H1 (cell line): ENCODE measurements around the gene MSI2. TPM values are rescaled to one million over a fixed set of nuclear protein-coding genes. Genes with fewer than 3 reads are reported as not detected.

ENCODE experiments used
- CTCF ChIA-PET: fragments of 300-600 bp; sonication (Branson Sonifier 250); formaldehyde crosslinking; loops from one replicate; lab custom pipeline; 2021; ENCODE audit not compliant: partially characterized antibody; lab: Charles Lee
- POLR2A ChIA-PET: fragments of 300-600 bp; sonication (Branson Sonifier 250); formaldehyde crosslinking; loops from one replicate; lab custom pipeline; 2021; ENCODE audit warnings: inconsistent platforms; ENCODE audit not compliant: partially characterized antibody; lab: Charles Lee
- DNase-seq, 2 experiments: peaks; one replicate each; pipeline versions ENCODE4 v3.0.0 to v3.0.0-alpha.2; 2010 to 2022; ENCODE audit warnings: low spot score in 2 of 2, low read depth in 1 of 2, mixed read lengths in 1 of 2
- FAIRE-seq: peaks from 2 replicates; lab custom pipeline; 2011; peaks lifted over from hg19 to GRCh38; lab: Jason Lieb, UNC
- H2AFZ ChIP-seq: 2 replicates; pipeline ENCODE4 v1.8.1; 2012; ENCODE audit warnings: low read length, inconsistent platforms
- H2AK5ac ChIP-seq: 2 replicates; pipeline ENCODE4 v1.6.1; 2013; ENCODE audit warnings: low read depth, low read length
- H2BK120ac ChIP-seq: replicated peaks from 2 replicates; pipeline ENCODE3; 2013; ENCODE audit warnings: low read depth, low read length, inconsistent platforms
- H2BK12ac ChIP-seq: 2 replicates; pipeline ENCODE4 v1.6.1; 2013; ENCODE audit warnings: low read depth, low read length
- H2BK15ac ChIP-seq: 2 replicates; pipeline ENCODE4 v1.6.1; 2013; ENCODE audit warnings: low read length
- H2BK20ac ChIP-seq: 2 replicates; pipeline ENCODE4 v1.6.1; 2013; ENCODE audit warnings: low read length
- H2BK5ac ChIP-seq: 2 replicates; pipeline ENCODE4 v1.6.1; 2013; ENCODE audit warnings: low read depth, low read length
- H3K14ac ChIP-seq: 2 replicates; pipeline ENCODE4 v1.6.1; 2013; ENCODE audit warnings: inconsistent platforms; ENCODE audit not compliant: insufficient read length
- H3K18ac ChIP-seq: 2 replicates; pipeline ENCODE4 v1.6.1; 2013; ENCODE audit warnings: low read length; ENCODE audit errors: extremely low read depth
- H3K23ac ChIP-seq: 2 replicates; pipeline ENCODE4 v1.6.1; 2013; ENCODE audit warnings: inconsistent platforms; ENCODE audit not compliant: insufficient read length
- H3K23me2 ChIP-seq: 2 replicates; pipeline ENCODE4 v1.6.1; 2013; ENCODE audit warnings: low read depth, low read length
- H3K27ac ChIP-seq: 2 replicates; pipeline ENCODE4 v1.6.1; 2011; ENCODE audit warnings: low read depth, low read length, inconsistent platforms
- H3K27me3 ChIP-seq, 4 experiments: replicated peaks in 1 of 4; 1 replicate in 1 of 4; 2 replicates in 3 of 4; pipeline versions ENCODE4 v1.6.1 to v1.8.1; 2011 to 2013; ENCODE audit warnings: low read length in 3 of 4, mild to moderate bottlenecking in 3 of 4, inconsistent platforms in 2 of 4, mixed read lengths in 2 of 4, moderate library complexity in 1 of 4; ENCODE audit not compliant: control insufficient read depth in 3 of 4, insufficient read depth in 3 of 4; ENCODE audit errors: extremely low read depth in 1 of 4
- H3K36me3 ChIP-seq, 4 experiments: 2 replicates each; pipeline versions ENCODE4 v1.6.1 to v1.8.1; 2011 to 2013; ENCODE audit warnings: mild to moderate bottlenecking in 4 of 4, low read length in 3 of 4, moderate library complexity in 2 of 4, control low read depth in 1 of 4, inconsistent platforms in 1 of 4; ENCODE audit not compliant: insufficient read depth in 4 of 4, control insufficient read depth in 2 of 4
- H3K4ac ChIP-seq: replicated peaks from 2 replicates; pipeline ENCODE3; 2013; ENCODE audit warnings: low read length, low read depth, mixed read lengths, inconsistent platforms; ENCODE audit not compliant: insufficient read length
- H3K4me1 ChIP-seq, 4 experiments: replicated peaks in 1 of 4; 1 replicate in 1 of 4; 2 replicates in 3 of 4; pipeline versions ENCODE4 v1.6.1 to v1.8.1; 2011 to 2013; ENCODE audit warnings: low read length in 3 of 4, inconsistent platforms in 2 of 4, mixed read lengths in 1 of 4; ENCODE audit not compliant: insufficient read depth in 4 of 4, control insufficient read depth in 3 of 4
- H3K4me2 ChIP-seq, 2 experiments: 2 replicates each; pipeline versions ENCODE4 v1.6.1 to v1.8.1; 2011 to 2013; ENCODE audit warnings: low read depth in 2 of 2, low read length in 2 of 2, control low read depth in 1 of 2, inconsistent platforms in 1 of 2, mild to moderate bottlenecking in 1 of 2; ENCODE audit not compliant: insufficient read depth in 1 of 2
- H3K4me3 ChIP-seq, 4 experiments: fragments of 200-600, 300-600 bp in 1 of 4; sonication (generic), shearing (Covaris generic), sonication (Bioruptor Twin) in 1 of 4; 2 replicates each; pipeline versions ENCODE4 v1.5.1 to v1.8.1; 2011 to 2016; ENCODE audit warnings: low read length in 4 of 4, low read depth in 3 of 4, control low read depth in 2 of 4, inconsistent platforms in 2 of 4, mild to moderate bottlenecking in 2 of 4, mixed read lengths in 1 of 4, moderate library complexity in 1 of 4; ENCODE audit not compliant: insufficient read depth in 2 of 4; ENCODE audit errors: extremely low read depth in 1 of 4
- H3K56ac ChIP-seq: replicated peaks from 2 replicates; pipeline ENCODE3; 2013; ENCODE audit warnings: low read depth, mild to moderate bottlenecking, mixed read lengths, low read length, inconsistent platforms; ENCODE audit not compliant: insufficient read length
- H3K79me1 ChIP-seq: 2 replicates; pipeline ENCODE4 v1.6.1; 2013; ENCODE audit warnings: low read depth, low read length, control low read depth
- H3K79me2 ChIP-seq, 2 experiments: 2 replicates each; pipeline versions ENCODE4 v1.6.1 to v1.8.1; 2012 to 2013; ENCODE audit warnings: low read length in 2 of 2, mild to moderate bottlenecking in 2 of 2, inconsistent platforms in 1 of 2; ENCODE audit not compliant: insufficient read depth in 2 of 2, control insufficient read depth in 1 of 2
- H3K9ac ChIP-seq, 4 experiments: replicated peaks in 1 of 4; 1 replicate in 1 of 4; 2 replicates in 3 of 4; pipeline versions ENCODE4 v1.6.1 to v1.8.1; 2011 to 2013; ENCODE audit warnings: low read depth in 3 of 4, low read length in 3 of 4, control low read depth in 2 of 4, mild to moderate bottlenecking in 2 of 4, moderate library complexity in 2 of 4, inconsistent platforms in 1 of 4; ENCODE audit errors: extremely low read depth in 1 of 4
- H3K9me3 ChIP-seq, 2 experiments: 2 replicates each; pipeline versions ENCODE4 v1.6.1 to v1.8.1; 2012 to 2013; ENCODE audit warnings: mild to moderate bottlenecking in 2 of 2, moderate library complexity in 2 of 2, control low read depth in 1 of 2, inconsistent platforms in 1 of 2, low read depth in 1 of 2, low read length in 1 of 2, mixed read lengths in 1 of 2; ENCODE audit not compliant: insufficient read depth in 2 of 2
- H4K20me1 ChIP-seq, 2 experiments: replicated peaks in 1 of 2; 2 replicates each; pipeline versions ENCODE3 to v1.8.1; 2011 to 2013; ENCODE audit warnings: inconsistent platforms in 2 of 2, low read length in 2 of 2, mild to moderate bottlenecking in 1 of 2; ENCODE audit not compliant: insufficient read depth in 2 of 2, control insufficient read depth in 1 of 2
- H4K5ac ChIP-seq: 2 replicates; pipeline ENCODE4 v1.6.1; 2013; ENCODE audit warnings: low read length, low read depth, mixed read lengths, inconsistent platforms; ENCODE audit not compliant: insufficient read length
- H4K8ac ChIP-seq: 2 replicates; pipeline ENCODE4 v1.8.0; 2013; ENCODE audit warnings: mild to moderate bottlenecking, moderate library complexity, low read length, inconsistent platforms; ENCODE audit not compliant: insufficient read depth; ENCODE audit errors: extremely low read depth
- H4K91ac ChIP-seq: replicated peaks from 2 replicates; pipeline ENCODE3; 2013; ENCODE audit warnings: low read length, mixed read lengths, inconsistent platforms; ENCODE audit not compliant: insufficient read length
- ASH2L ChIP-seq: fragments of 200-600, 300-600 bp; sonication (generic); IDR thresholded peaks from one replicate; pipeline ENCODE4 v1.7.1; 2017; ENCODE audit warnings: low read length
- CHD1 ChIP-seq: IDR thresholded peaks from 2 replicates; pipeline ENCODE4 v1.6.1; 2012; ENCODE audit warnings: low read depth, low read length, improper control_type of control experiment
- EGR1 ChIP-seq: IDR thresholded peaks from 2 replicates; pipeline ENCODE4 v1.6.1; 2011; ENCODE audit warnings: low read depth, low read length, borderline replicate concordance
- GABPA ChIP-seq: IDR thresholded peaks from 2 replicates; pipeline ENCODE4 v1.6.1; 2011; ENCODE audit warnings: mild to moderate bottlenecking, low read length, moderate library complexity, borderline replicate concordance; ENCODE audit not compliant: insufficient read depth
- GTF2F1 ChIP-seq: IDR thresholded peaks from 2 replicates; pipeline ENCODE4 v1.6.1; 2012; ENCODE audit warnings: low read depth, low read length, improper control_type of control experiment, borderline replicate concordance
- NRF1 ChIP-seq: IDR thresholded peaks from 2 replicates; pipeline ENCODE4 v1.6.1; 2011; ENCODE audit warnings: mild to moderate bottlenecking, low read depth, low read length, improper control_type of control experiment
- SIRT6 ChIP-seq: IDR thresholded peaks from one replicate; pipeline ENCODE4 v1.7.1; 2012; ENCODE audit warnings: low read length, inconsistent platforms
- SUZ12 ChIP-seq: fragments of 200-600 bp; sonication (generic); IDR thresholded peaks from 2 replicates; pipeline ENCODE4 v1.6.1; 2012; ENCODE audit warnings: mild to moderate bottlenecking, inconsistent platforms, low read length, moderate library complexity, mixed read lengths
- TBP ChIP-seq: IDR thresholded peaks from 2 replicates; pipeline ENCODE4 v1.6.1; 2011; ENCODE audit warnings: low read depth, low read length, improper control_type of control experiment
- ZNF274 ChIP-seq: IDR thresholded peaks from 2 replicates; pipeline ENCODE4 v1.7.0; 2012; ENCODE audit warnings: low read length, borderline replicate concordance; ENCODE audit errors: extremely low read depth
- WGBS, 2 experiments: shearing (Covaris generic) in 1 of 2; methylation state at CpG; one replicate each; pipeline versions ENCODE4 v1.1.6 to v1.1.7; 2013 to 2015; ENCODE audit warnings: low lambda C conversion rate in 2 of 2, mixed read lengths in 2 of 2, inconsistent platforms in 1 of 2, low coverage in 1 of 2, missing lambda C conversion rate in 1 of 2; ENCODE audit not compliant: insufficient replicate concordance in 2 of 2, insufficient coverage in 1 of 2, insufficient read length in 1 of 2; ENCODE audit errors: extremely low coverage in 1 of 2, missing lambda C conversion rate in 1 of 2; 5-methylcytosine and 5-hydroxymethylcytosine counted together
- polyA plus RNA-seq, 7 experiments: library from polyadenylated mRNA; depleted of rRNA in 3 of 7; stranded (reverse) in 5 of 7; unstranded in 2 of 7; fragments of >200 nt in 5 of 7; fragments of 200-250 nt in 2 of 7; gene quantifications; 1 replicate in 5 of 7; 2 replicates in 1 of 7; 4 replicates in 1 of 7; pipeline versions ENCODE4 v1.2.1 to v1.2.3, GENCODE V29; 2011 to 2013; ENCODE audit warnings: missing spikeins in 2 of 7, mixed read lengths in 2 of 7
- total RNA-seq: library from RNA; stranded (reverse); fragmentation: NEBNext Ultra II Directional; extraction: Animal tissue kit (Norgen Biotek cat#: 25700); gene quantifications from 2 replicates; pipeline ENCODE4 v1.2.1, GENCODE V29; 2021
- TF ChIP-seq, protein P1 (sequence below), 3 experiments: IDR thresholded peaks; 1 replicate in 2 of 3; 2 replicates in 1 of 3; pipeline versions ENCODE4 v1.5.1 to v1.6.1; 2011; ENCODE audit warnings: low read length in 3 of 3, mild to moderate bottlenecking in 3 of 3, inconsistent platforms in 2 of 3, low read depth in 1 of 3, moderate library complexity in 1 of 3; ENCODE audit not compliant: insufficient read depth in 1 of 3; ENCODE audit errors: control extremely low read depth in 1 of 3

The MSI2 gene
- total and polyA plus RNA-seq, 2 of the 8 experiments (the other 6 are each of a cell fraction or from before 2014, with no cell fraction given), result 36.7 to 80.6 TPM

DNA sequence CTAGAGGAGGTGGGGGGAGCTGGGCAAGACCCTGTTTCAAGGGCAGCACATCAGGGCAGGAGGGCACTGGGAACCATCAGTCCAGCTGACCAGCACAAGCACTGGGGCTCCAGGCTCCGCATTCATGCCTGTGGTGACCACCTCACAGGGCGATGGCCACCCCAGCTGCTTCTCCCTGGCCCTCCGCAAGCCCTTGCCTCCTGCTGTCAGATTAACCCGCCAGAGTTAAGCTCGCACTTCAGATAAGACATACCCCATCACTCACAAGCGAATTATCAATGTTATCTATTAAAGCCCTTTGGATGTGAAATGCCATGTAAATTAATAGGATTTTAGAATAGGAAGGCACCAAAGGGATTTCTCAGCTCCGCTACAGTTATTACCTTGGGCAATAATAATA lies 383.8 kb downstream of the MSI2 start:
- Histone ChIP-seq H3K14ac (no peak overlapping the region), H2BK15ac (no peak overlapping the region), H4K20me1 (peaks cover 2% of the 10 kb centered on the region in 2 experiments), H2BK5ac (no peak overlapping the region), H3K9ac (no peak overlapping the region), H3K9me3 (no peaks in the 10 kb centered on the region), H3K36me3 (no peaks in the 10 kb centered on the region), H3K79me1 (no peaks in the 10 kb centered on the region), H4K8ac (no peak overlapping the region; the same call in 1 of the 2 replicates), H3K23me2 (no peaks in the 10 kb centered on the region), H3K18ac (no peak overlapping the region), H3K4me1 (peaks cover 0 to 8% (median 4%) of the 10 kb centered on the region in 4 experiments; a peak in 5 of 7 replicates), H2AFZ (no peak overlapping the region), H3K56ac (no peak overlapping the region), H2BK12ac (no peak overlapping the region), H3K27ac (no peak overlapping the region), H3K4me3 (no peak overlapping the region), H3K27me3 (no peaks in the 10 kb centered on the region), H3K79me2 (no peaks in the 10 kb centered on the region), H4K5ac (no peak overlapping the region), H2BK20ac (no peak overlapping the region), H3K4me2 (no peak overlapping the region), H2AK5ac (no peak overlapping the region), H3K23ac (no peak overlapping the region), H2BK120ac (no peak overlapping the region), H3K4ac (no peak overlapping the region), H4K91ac (no peak overlapping the region)
- 94% methylated on average over 7 of the region's 7 CpGs; no CpG with 5 or more reads in 1 of the 2 experiments for WGBS, 2 experiments
- POLR2A ChIA-PET, result interaction anchor here (1.0 to 1.1 kb wide), 2 partner anchors 10 to 14 kb away, joined by 3 read pairs; no protein-coding TSS in a partner anchor
- no peak for DNase-seq
- FAIRE-seq, result no peak
- CTCF ChIA-PET, result interaction anchor here (0.6 to 1.3 kb wide), 2 partner anchors 14 to 42 kb away, joined by 3 read pairs; no protein-coding TSS in a partner anchor
- TF ChIP-seq ZNF274, result no peak
- TF ChIP-seq EGR1, result no peak
- TF ChIP-seq SIRT6, result no peak
- no peak for TF ChIP-seq ASH2L
- no peak for TF ChIP-seq GABPA
- no peak for TF ChIP-seq CHD1
- TF ChIP-seq, protein P1, sequence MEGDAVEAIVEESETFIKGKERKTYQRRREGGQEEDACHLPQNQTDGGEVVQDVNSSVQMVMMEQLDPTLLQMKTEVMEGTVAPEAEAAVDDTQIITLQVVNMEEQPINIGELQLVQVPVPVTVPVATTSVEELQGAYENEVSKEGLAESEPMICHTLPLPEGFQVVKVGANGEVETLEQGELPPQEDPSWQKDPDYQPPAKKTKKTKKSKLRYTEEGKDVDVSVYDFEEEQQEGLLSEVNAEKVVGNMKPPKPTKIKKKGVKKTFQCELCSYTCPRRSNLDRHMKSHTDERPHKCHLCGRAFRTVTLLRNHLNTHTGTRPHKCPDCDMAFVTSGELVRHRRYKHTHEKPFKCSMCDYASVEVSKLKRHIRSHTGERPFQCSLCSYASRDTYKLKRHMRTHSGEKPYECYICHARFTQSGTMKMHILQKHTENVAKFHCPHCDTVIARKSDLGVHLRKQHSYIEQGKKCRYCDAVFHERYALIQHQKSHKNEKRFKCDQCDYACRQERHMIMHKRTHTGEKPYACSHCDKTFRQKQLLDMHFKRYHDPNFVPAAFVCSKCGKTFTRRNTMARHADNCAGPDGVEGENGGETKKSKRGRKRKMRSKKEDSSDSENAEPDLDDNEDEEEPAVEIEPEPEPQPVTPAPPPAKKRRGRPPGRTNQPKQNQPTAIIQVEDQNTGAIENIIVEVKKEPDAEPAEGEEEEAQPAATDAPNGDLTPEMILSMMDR (IDR thresholded peaks at IDR 0.05; ENCODE audit: control extremely low read depth in 1 of 3, insufficient read depth in 1 of 3, low read depth in 1 of 3, low read length in 3 of 3), result no peak
- TF ChIP-seq GTF2F1, result no peak
- no peak for TF ChIP-seq TBP
- TF ChIP-seq NRF1, result no peak
- TF ChIP-seq SUZ12, result no peak
